ENCODE results near the gene LRSAM1. TPM values are rescaled to one million over a fixed set of nuclear protein-coding genes. Genes with fewer than 3 reads are reported as not detected.

LRSAM1 gene
- total and polyA plus RNA-seq, 4 donors = 6.6 to 9.7 (median 7.1) TPM

DNA sequence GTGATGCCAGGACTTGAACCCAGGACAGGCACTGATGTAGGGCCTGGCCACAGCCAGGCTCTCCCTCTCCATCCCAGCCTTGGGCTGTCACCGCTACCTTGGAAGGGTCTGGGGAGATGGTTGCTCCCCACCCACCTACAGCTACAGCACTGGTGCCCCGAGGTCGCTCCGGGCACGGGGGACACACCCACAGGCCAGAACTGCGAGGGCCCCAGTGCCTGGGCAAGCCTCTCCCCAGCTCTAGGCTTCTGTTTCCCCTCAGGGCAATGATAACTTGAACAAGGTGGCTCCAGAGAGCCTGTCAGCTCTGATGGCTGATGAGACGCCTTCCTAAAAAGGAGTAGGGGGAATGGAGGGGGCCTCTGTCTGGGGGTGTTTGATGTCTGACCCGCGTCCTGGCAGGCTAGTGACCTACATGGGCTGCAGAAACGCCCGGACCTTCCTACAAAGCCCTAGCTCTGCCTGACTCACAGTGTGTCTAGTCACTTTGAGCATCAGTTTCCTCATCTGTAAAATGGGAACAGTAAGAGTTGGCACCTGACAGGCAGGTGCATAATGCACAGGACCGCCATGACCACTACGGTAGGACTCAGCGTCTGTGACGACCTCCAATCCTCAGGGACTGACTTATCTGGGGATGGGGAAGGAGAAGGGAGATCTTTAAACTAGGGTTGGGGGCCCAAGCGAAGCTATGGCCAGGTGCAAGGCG is 76.4 kb downstream of the LRSAM1 start:
- H3K4me3 ChIP-seq (ENCODE audit: low read depth in 1 of 3, low read length in 3 of 3) = no peak overlapping the region
- H3K9me3 ChIP-seq (ENCODE audit: control insufficient read depth in 4 of 4, low read length in 3 of 4) = peaks cover 0 to 8% (median 6%) of the 10 kb centered on the region in 4 donors
- no peaks in the 10 kb centered on the region for H3K27me3 ChIP-seq (ENCODE audit: control insufficient read depth in 4 of 4, insufficient read depth in 4 of 4, low read length in 3 of 4)
- H3K36me3 ChIP-seq (ENCODE audit: control insufficient read depth in 4 of 4, insufficient read depth in 3 of 4, low read depth in 1 of 4, low read length in 3 of 4) = peaks cover 0 to 5% (median 1%) of the 10 kb centered on the region in 4 donors
- peaks cover 0 to 8% (median 0%) of the 10 kb centered on the region in 4 donors for H3K4me1 ChIP-seq (ENCODE audit: control insufficient read depth in 4 of 4, insufficient read depth in 4 of 4, low read length in 3 of 4)
- WGBS = 90% methylated on average over 17 of the region's 17 CpGs
- H3K9ac ChIP-seq (ENCODE audit: low read depth in 1 of 2, low read length in 2 of 2) = no peak overlapping the region
- DNase-seq (ENCODE audit: low spot score) = no peak
- TF ChIP-seq FOXA2 (IDR thresholded peaks at IDR 0.05) = no peak
- TF ChIP-seq YY1 (IDR thresholded peaks at IDR 0.05) = no peak
- no peak for TF ChIP-seq RAD21 (IDR thresholded peaks at IDR 0.05)
- peak overlapping the region in 1 of 2 donors; percentile 7 for H3K27ac ChIP-seq (ENCODE audit: low read depth in 1 of 2, low read length in 2 of 2)

DNA sequence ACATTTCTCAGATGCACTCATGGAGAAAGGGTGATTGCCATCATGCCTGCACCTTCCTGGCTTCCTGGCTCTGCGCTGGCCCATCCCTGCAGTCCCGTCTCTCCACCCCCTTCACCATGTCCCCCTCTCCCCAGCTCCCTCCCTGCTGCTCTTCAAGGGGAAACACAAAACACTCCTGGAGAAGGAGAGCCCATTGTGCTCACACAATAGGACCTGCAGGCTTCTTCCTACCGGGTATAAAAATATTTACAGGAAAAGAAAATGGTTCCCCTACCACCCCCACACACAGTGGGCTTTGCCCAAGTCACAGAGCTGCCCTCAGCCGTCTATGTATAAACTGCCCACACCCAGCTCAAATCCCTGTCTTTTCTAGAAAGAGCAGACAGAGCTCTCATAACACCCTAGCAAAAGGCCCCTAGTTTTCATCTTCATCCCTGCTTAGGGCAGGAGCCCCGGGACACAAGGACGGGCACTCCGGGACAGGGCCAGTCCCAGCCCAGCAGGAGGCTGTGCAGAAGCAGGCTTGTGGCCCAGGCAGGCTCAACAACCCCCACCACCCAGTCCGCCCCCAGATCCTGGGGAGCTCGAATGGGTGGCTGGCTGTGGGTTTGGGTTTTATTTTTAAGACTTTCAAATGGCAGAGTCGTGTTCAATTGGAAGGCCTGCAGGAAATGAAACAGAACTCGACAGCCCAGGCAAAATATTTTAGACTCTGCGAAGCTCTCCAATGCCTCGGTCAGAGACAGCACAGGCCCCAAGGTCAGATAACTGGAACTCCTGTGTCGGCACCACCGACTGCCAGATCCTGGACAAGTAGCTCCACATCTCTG is 77.3 kb downstream of the LRSAM1 start:
- Histone ChIP-seq H3K36me3 (ENCODE audit: control insufficient read depth in 4 of 4, insufficient read depth in 3 of 4, low read depth in 1 of 4, low read length in 3 of 4) (peaks cover 0 to 5% (median under 1%) of the 10 kb centered on the region in 4 donors), H3K9me3 (ENCODE audit: control insufficient read depth in 4 of 4, low read length in 3 of 4) (peaks cover 0 to 6% (median 5%) of the 10 kb centered on the region in 4 donors), H3K27ac (ENCODE audit: low read depth in 1 of 2, low read length in 2 of 2) (peak overlapping the region; percentile 25 to 67), H3K4me3 (ENCODE audit: low read depth in 1 of 3, low read length in 3 of 3) (no peak overlapping the region), H3K27me3 (ENCODE audit: control insufficient read depth in 4 of 4, insufficient read depth in 4 of 4, low read length in 3 of 4) (no peaks in the 10 kb centered on the region), H3K9ac (ENCODE audit: low read depth in 1 of 2, low read length in 2 of 2) (no peak overlapping the region), H3K4me1 (ENCODE audit: control insufficient read depth in 4 of 4, insufficient read depth in 4 of 4, low read length in 3 of 4) (peaks cover 0 to 8% (median 0%) of the 10 kb centered on the region in 4 donors)
- peak; percentile 69 for TF ChIP-seq NR2F2 (IDR thresholded peaks at IDR 0.05)
- no peak for TF ChIP-seq FOXA2 (IDR thresholded peaks at IDR 0.05)
- 75% methylated on average over 15 of the region's 15 CpGs for WGBS
- DNase-seq (ENCODE audit: low spot score) = no peak

DNA sequence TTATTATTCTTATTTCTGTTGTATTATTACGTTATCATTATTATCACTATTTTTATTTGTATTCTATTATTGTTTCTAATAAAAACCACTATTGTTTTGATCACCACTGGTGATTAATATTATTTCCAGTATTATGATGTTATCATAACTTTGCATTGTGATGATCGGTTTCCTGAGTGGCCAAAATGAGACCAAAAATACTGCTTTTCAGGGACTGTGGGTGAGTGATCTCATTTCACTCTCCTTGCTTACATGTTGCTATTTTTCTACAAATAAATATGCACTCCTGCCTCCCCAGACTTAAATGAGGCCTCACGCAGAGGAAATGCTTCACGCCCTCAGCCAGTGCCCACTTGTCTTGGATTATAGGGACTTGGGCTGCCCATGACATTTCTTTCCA is 78.4 kb downstream of the LRSAM1 start:
- peaks cover 0 to 2% (median 0%) of the 10 kb centered on the region in 4 donors for H3K36me3 ChIP-seq (ENCODE audit: control insufficient read depth in 4 of 4, insufficient read depth in 3 of 4, low read depth in 1 of 4, low read length in 3 of 4)
- DNase-seq (ENCODE audit: low spot score) = no peak
- no peak for TF ChIP-seq SP1 (IDR thresholded peaks at IDR 0.05)
- no peak for TF ChIP-seq FOXA1 (IDR thresholded peaks at IDR 0.05)
- TF ChIP-seq JUND (IDR thresholded peaks at IDR 0.05) = no peak
- TF ChIP-seq, protein P1, sequence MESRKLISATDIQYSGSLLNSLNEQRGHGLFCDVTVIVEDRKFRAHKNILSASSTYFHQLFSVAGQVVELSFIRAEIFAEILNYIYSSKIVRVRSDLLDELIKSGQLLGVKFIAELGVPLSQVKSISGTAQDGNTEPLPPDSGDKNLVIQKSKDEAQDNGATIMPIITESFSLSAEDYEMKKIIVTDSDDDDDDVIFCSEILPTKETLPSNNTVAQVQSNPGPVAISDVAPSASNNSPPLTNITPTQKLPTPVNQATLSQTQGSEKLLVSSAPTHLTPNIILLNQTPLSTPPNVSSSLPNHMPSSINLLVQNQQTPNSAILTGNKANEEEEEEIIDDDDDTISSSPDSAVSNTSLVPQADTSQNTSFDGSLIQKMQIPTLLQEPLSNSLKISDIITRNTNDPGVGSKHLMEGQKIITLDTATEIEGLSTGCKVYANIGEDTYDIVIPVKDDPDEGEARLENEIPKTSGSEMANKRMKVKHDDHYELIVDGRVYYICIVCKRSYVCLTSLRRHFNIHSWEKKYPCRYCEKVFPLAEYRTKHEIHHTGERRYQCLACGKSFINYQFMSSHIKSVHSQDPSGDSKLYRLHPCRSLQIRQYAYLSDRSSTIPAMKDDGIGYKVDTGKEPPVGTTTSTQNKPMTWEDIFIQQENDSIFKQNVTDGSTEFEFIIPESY (IDR thresholded peaks at IDR 0.05) = no peak
- no peak for TF ChIP-seq EGR1 (IDR thresholded peaks at IDR 0.05; ENCODE audit: low read depth in 2 of 2)
- no peak for TF ChIP-seq NR2F2 (IDR thresholded peaks at IDR 0.05)
- TF ChIP-seq, protein P2, sequence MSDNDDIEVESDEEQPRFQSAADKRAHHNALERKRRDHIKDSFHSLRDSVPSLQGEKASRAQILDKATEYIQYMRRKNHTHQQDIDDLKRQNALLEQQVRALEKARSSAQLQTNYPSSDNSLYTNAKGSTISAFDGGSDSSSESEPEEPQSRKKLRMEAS (IDR thresholded peaks at IDR 0.05) = no peak
- no peak for TF ChIP-seq GABPA (IDR thresholded peaks at IDR 0.05 in 1 of 2, conservative IDR thresholded peaks at IDR 0.05 in 1 of 2)
- TF ChIP-seq, protein P3, sequence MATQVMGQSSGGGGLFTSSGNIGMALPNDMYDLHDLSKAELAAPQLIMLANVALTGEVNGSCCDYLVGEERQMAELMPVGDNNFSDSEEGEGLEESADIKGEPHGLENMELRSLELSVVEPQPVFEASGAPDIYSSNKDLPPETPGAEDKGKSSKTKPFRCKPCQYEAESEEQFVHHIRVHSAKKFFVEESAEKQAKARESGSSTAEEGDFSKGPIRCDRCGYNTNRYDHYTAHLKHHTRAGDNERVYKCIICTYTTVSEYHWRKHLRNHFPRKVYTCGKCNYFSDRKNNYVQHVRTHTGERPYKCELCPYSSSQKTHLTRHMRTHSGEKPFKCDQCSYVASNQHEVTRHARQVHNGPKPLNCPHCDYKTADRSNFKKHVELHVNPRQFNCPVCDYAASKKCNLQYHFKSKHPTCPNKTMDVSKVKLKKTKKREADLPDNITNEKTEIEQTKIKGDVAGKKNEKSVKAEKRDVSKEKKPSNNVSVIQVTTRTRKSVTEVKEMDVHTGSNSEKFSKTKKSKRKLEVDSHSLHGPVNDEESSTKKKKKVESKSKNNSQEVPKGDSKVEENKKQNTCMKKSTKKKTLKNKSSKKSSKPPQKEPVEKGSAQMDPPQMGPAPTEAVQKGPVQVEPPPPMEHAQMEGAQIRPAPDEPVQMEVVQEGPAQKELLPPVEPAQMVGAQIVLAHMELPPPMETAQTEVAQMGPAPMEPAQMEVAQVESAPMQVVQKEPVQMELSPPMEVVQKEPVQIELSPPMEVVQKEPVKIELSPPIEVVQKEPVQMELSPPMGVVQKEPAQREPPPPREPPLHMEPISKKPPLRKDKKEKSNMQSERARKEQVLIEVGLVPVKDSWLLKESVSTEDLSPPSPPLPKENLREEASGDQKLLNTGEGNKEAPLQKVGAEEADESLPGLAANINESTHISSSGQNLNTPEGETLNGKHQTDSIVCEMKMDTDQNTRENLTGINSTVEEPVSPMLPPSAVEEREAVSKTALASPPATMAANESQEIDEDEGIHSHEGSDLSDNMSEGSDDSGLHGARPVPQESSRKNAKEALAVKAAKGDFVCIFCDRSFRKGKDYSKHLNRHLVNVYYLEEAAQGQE (IDR thresholded peaks at IDR 0.05) = no peak
- TF ChIP-seq, protein P4, sequence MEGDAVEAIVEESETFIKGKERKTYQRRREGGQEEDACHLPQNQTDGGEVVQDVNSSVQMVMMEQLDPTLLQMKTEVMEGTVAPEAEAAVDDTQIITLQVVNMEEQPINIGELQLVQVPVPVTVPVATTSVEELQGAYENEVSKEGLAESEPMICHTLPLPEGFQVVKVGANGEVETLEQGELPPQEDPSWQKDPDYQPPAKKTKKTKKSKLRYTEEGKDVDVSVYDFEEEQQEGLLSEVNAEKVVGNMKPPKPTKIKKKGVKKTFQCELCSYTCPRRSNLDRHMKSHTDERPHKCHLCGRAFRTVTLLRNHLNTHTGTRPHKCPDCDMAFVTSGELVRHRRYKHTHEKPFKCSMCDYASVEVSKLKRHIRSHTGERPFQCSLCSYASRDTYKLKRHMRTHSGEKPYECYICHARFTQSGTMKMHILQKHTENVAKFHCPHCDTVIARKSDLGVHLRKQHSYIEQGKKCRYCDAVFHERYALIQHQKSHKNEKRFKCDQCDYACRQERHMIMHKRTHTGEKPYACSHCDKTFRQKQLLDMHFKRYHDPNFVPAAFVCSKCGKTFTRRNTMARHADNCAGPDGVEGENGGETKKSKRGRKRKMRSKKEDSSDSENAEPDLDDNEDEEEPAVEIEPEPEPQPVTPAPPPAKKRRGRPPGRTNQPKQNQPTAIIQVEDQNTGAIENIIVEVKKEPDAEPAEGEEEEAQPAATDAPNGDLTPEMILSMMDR (IDR thresholded peaks at IDR 0.05; ENCODE audit: low read depth, low read length, missing input control) = no peak
- no peak for TF ChIP-seq TAF1 (conservative IDR thresholded peaks at IDR 0.05)
- no peak for TF ChIP-seq HNF4G (IDR thresholded peaks at IDR 0.05)
- no peak for TF ChIP-seq RAD21 (IDR thresholded peaks at IDR 0.05)
- peak overlapping the region in 1 of 2 donors; percentile 47 for H3K27ac ChIP-seq (ENCODE audit: low read depth in 1 of 2, low read length in 2 of 2)
- H3K9ac ChIP-seq (ENCODE audit: low read depth in 1 of 2, low read length in 2 of 2) = no peak overlapping the region
- no peak overlapping the region for H3K4me3 ChIP-seq (ENCODE audit: low read depth in 1 of 3, low read length in 3 of 3)
- peaks cover 0 to 6% (median 5%) of the 10 kb centered on the region in 4 donors for H3K9me3 ChIP-seq (ENCODE audit: control insufficient read depth in 4 of 4, low read length in 3 of 4)
- WGBS = 87% methylated on average over 4 of the region's 4 CpGs
- H3K4me1 ChIP-seq (ENCODE audit: control insufficient read depth in 4 of 4, insufficient read depth in 4 of 4, low read length in 3 of 4) = peaks cover 0 to 8% (median 0%) of the 10 kb centered on the region in 4 donors
- no peaks in the 10 kb centered on the region for H3K27me3 ChIP-seq (ENCODE audit: control insufficient read depth in 4 of 4, insufficient read depth in 4 of 4, low read length in 3 of 4)

Data from liver (tissue), 9 donors.